Adipocyte (in vitro differentiated cells): ENCODE measurements around the gene NOL9.

Experiments
- DNase-seq: peaks from one replicate; pipeline ENCODE4 v3.0.0-alpha.2; 2015; ENCODE audit warnings: low read depth
- H3K27me3 ChIP-seq: replicated peaks from 2 replicates; pipeline ENCODE4 v1.7.0; 2013; ENCODE audit warnings: mild to moderate bottlenecking, low read length, moderate library complexity; ENCODE audit not compliant: control insufficient read depth, insufficient read depth
- H3K36me3 ChIP-seq: 2 replicates; pipeline ENCODE4 v1.7.0; 2013; ENCODE audit warnings: low read length, mild to moderate bottlenecking, moderate library complexity; ENCODE audit not compliant: control insufficient read depth, insufficient read depth, severe bottlenecking
- H3K4me1 ChIP-seq: 2 replicates; pipeline ENCODE4 v1.7.0; 2013; ENCODE audit warnings: mild to moderate bottlenecking, low read length, moderate library complexity; ENCODE audit not compliant: control insufficient read depth, insufficient read depth
- H3K4me3 ChIP-seq: 2 replicates; pipeline ENCODE4 v1.7.0; 2013; ENCODE audit warnings: mild to moderate bottlenecking, low read length, moderate library complexity
- H3K9ac ChIP-seq: 2 replicates; pipeline ENCODE4 v1.7.0; 2013; ENCODE audit warnings: mild to moderate bottlenecking, low read length, moderate library complexity
- H3K9me3 ChIP-seq: 2 replicates; pipeline ENCODE4 v1.7.0; 2013; ENCODE audit warnings: mild to moderate bottlenecking, low read length, moderate library complexity; ENCODE audit not compliant: control insufficient read depth

NOL9 gene

GRCh38 chr1:6588128-6588892 lies 34.0 kb upstream of the NOL9 start:
- H3K4me1 ChIP-seq, result peaks cover 11% of the 10 kb centered on the region
- H3K36me3 ChIP-seq, result peaks cover 48% of the 10 kb centered on the region
- no peak overlapping the region for H3K4me3 ChIP-seq
- no peaks in the 10 kb centered on the region for H3K27me3 ChIP-seq
- H3K9ac ChIP-seq, result no peak overlapping the region
- H3K9me3 ChIP-seq, result no peaks in the 10 kb centered on the region
- no peak for DNase-seq

GRCh38 chr1:6587261-6588005 lies 33.1 kb upstream of the NOL9 start:
- no peak for DNase-seq
- Histone ChIP-seq H3K9me3 (no peaks in the 10 kb centered on the region), H3K4me3 (no peak overlapping the region), H3K27me3 (no peaks in the 10 kb centered on the region), H3K36me3 (peaks cover 39% of the 10 kb centered on the region), H3K9ac (no peak overlapping the region), H3K4me1 (peaks cover 11% of the 10 kb centered on the region)

- peaks cover 8% of the 10 kb centered on the region for H3K4me1 ChIP-seq
- H3K9me3 ChIP-seq, result no peaks in the 10 kb centered on the region
Observed at GRCh38 chr1:6586404-6586816, 32.1 kb upstream of the NOL9 start.

GRCh38 chr1:6585841-6586240 lies 31.5 kb upstream of the NOL9 start:
- DNase-seq, result no peak
- Histone ChIP-seq H3K9me3 (no peaks in the 10 kb centered on the region), H3K9ac (no peak overlapping the region), H3K4me1 (peaks cover 12% of the 10 kb centered on the region), H3K27me3 (no peaks in the 10 kb centered on the region), H3K4me3 (no peak overlapping the region), H3K36me3 (peaks cover 23% of the 10 kb centered on the region)

More at GRCh38 chr1:6586404-6586816, 32.1 kb upstream of the NOL9 start:
- no peak overlapping the region for H3K4me3 ChIP-seq
- peaks cover 29% of the 10 kb centered on the region for H3K36me3 ChIP-seq
- H3K9ac ChIP-seq, result no peak overlapping the region
- no peak for DNase-seq
- H3K27me3 ChIP-seq, result no peaks in the 10 kb centered on the region

GRCh38 chr1:6585081-6585722 lies 30.9 kb upstream of the NOL9 start:
- no peak for DNase-seq
- Histone ChIP-seq H3K9ac (no peak overlapping the region), H3K4me1 (peaks cover 18% of the 10 kb centered on the region), H3K27me3 (no peaks in the 10 kb centered on the region), H3K9me3 (no peaks in the 10 kb centered on the region), H3K4me3 (no peak overlapping the region), H3K36me3 (peaks cover 17% of the 10 kb centered on the region)

- H3K9ac ChIP-seq, result no peak overlapping the region
- peaks cover 9% of the 10 kb centered on the region for H3K36me3 ChIP-seq
- peaks cover 17% of the 10 kb centered on the region for H3K4me1 ChIP-seq
- DNase-seq, result no peak
- no peak overlapping the region for H3K4me3 ChIP-seq
- no peaks in the 10 kb centered on the region for H3K9me3 ChIP-seq
- H3K27me3 ChIP-seq, result no peaks in the 10 kb centered on the region
Observed at GRCh38 chr1:6584126-6585080, 30.1 kb upstream of the NOL9 start.

GRCh38 chr1:6582370-6582769 lies 28.1 kb upstream of the NOL9 start:
- H3K4me3 ChIP-seq, result no peak overlapping the region
- H3K9ac ChIP-seq, result no peak overlapping the region
- H3K27me3 ChIP-seq, result no peaks in the 10 kb centered on the region
- H3K9me3 ChIP-seq, result no peaks in the 10 kb centered on the region
- H3K4me1 ChIP-seq, result peaks cover 14% of the 10 kb centered on the region
- H3K36me3 ChIP-seq, result no peaks in the 10 kb centered on the region
- DNase-seq, result no peak

- Histone ChIP-seq H3K27me3 (no peaks in the 10 kb centered on the region), H3K4me1 (peaks cover 14% of the 10 kb centered on the region), H3K9ac (no peak overlapping the region), H3K9me3 (no peaks in the 10 kb centered on the region), H3K4me3 (no peak overlapping the region), H3K36me3 (no peaks in the 10 kb centered on the region)
- DNase-seq, result no peak
Observed at GRCh38 chr1:6581561-6582305, 27.4 kb upstream of the NOL9 start.

GRCh38 chr1:6580593-6581409 lies 26.5 kb upstream of the NOL9 start:
- peak; percentile 41 for DNase-seq
- peaks cover 14% of the 10 kb centered on the region for H3K4me1 ChIP-seq
- no peaks in the 10 kb centered on the region for H3K9me3 ChIP-seq
- no peaks in the 10 kb centered on the region for H3K27me3 ChIP-seq
- H3K36me3 ChIP-seq, result no peaks in the 10 kb centered on the region
- peak overlapping the region; percentile 92 for H3K4me3 ChIP-seq
- H3K9ac ChIP-seq, result peak overlapping the region; percentile 90
